GM20000 (cell line): ENCODE results near the gene PEAK1.
A peak's percentile ranks its signal among the peaks of the same experiment; 100 is the strongest.

Source experiments
- DNase-seq: peaks from one replicate; pipeline ENCODE4 v3.0.0; 2012; ENCODE audit warnings: low spot score
- CTCF ChIP-seq: IDR thresholded peaks from 2 replicates; pipeline ENCODE4 v1.5.1; 2012; ENCODE audit warnings: mild to moderate bottlenecking, control low read depth; ENCODE audit errors: extremely low read depth, missing control alignments

Gene PEAK1

GRCh38 chr15:77419836-77420609 is at the start of gene PEAK1:
PEAK1 (minus strand) TSS chr15:77420104; CDS start chr15:77181926, 238,178 bp downstream.
- TF ChIP-seq CTCF, result no peak
- DNase-seq, result peak; percentile 96

GRCh38 chr15:77468896-77469295 is 49.0 kb upstream of the PEAK1 start:
- no peak for TF ChIP-seq CTCF
- DNase-seq, result no peak

GRCh38 chr15:77466521-77466920 is 46.6 kb upstream of the PEAK1 start:
- no peak for TF ChIP-seq CTCF
- DNase-seq, result no peak

- DNase-seq, result no peak
- TF ChIP-seq CTCF, result no peak
These were observed 44.4 kb upstream of the PEAK1 start for GRCh38 chr15:77464129-77464865.

- DNase-seq, result no peak
- TF ChIP-seq CTCF, result no peak
These were observed 41.6 kb upstream of the PEAK1 start for GRCh38 chr15:77461486-77461885.

GRCh38 chr15:77459031-77459430 is 39.1 kb upstream of the PEAK1 start:
- no peak for DNase-seq
- TF ChIP-seq CTCF, result no peak

- TF ChIP-seq CTCF, result no peak
- DNase-seq, result no peak
These were observed 38.0 kb upstream of the PEAK1 start for GRCh38 chr15:77457905-77458265.
